Gastroesophageal sphincter (tissue), 4 donors: ENCODE measurements around the gene MUC20. TPM values are rescaled to one million over a fixed set of nuclear protein-coding genes. Genes with fewer than 3 reads are reported as not detected.
"Not testable (repeated sequence)": the region's sequence is repeated elsewhere in the genome, so short reads cannot be mapped to it uniquely, and the experiment has no call there.

Source experiments
- ATAC-seq: fragments of 150-250 bp; one replicate; pipeline ENCODE4 v1.9.1; 2016; ENCODE audit warnings: mild to moderate bottlenecking, moderate library complexity
- H3K27ac ChIP-seq, 4 donors: fragments of 200-600 bp; sonication (generic) in 3 of 4; 1 replicate in 3 of 4; 2 replicates in 1 of 4; pipeline ENCODE4 v1.5.1; 2016 to 2019
- H3K27me3 ChIP-seq: fragments of 200-600 bp; sonication (generic); one replicate; pipeline ENCODE4 v1.5.1; 2019
- H3K36me3 ChIP-seq, 2 donors: fragments of 200-600 bp; sonication (generic); one replicate each; pipeline ENCODE4 v1.5.1; 2019; ENCODE audit warnings: control low read depth in 1 of 2
- H3K4me1 ChIP-seq, 3 donors: fragments of 200-600 bp; sonication (generic); 1 replicate in 2 of 3; 2 replicates in 1 of 3; pipeline ENCODE4 v1.5.1; 2016 to 2019; ENCODE audit warnings: control low read depth in 2 of 3
- H3K4me3 ChIP-seq, 2 donors: fragments of 200-600 bp; sonication (generic); one replicate each; pipeline ENCODE4 v1.5.1; 2019; ENCODE audit warnings: mild to moderate bottlenecking in 1 of 2, moderate library complexity in 1 of 2
- H3K9me3 ChIP-seq, 3 donors: fragments of 200-600 bp; sonication (generic); one replicate each; pipeline ENCODE4 v1.5.1; 2017 to 2019; ENCODE audit warnings: control low read depth in 2 of 3
- EP300 ChIP-seq: sonication (generic); formaldehyde crosslinking; IDR thresholded peaks from one replicate; pipeline ENCODE4 v1.6.1; 2017; ENCODE audit warnings: antibody characterized with exemption, mild to moderate bottlenecking
- POLR2A ChIP-seq, 2 donors: fragments of 450-650 bp; IDR thresholded peaks; one replicate each; pipeline ENCODE4 v1.6.1; 2017; ENCODE audit warnings: antibody characterized with exemption in 2 of 2, mild to moderate bottlenecking in 2 of 2, moderate library complexity in 1 of 2
- POLR2AphosphoS5 ChIP-seq: sonication (generic); formaldehyde crosslinking; IDR thresholded peaks from one replicate; pipeline ENCODE4 v1.6.1; 2017; ENCODE audit warnings: antibody characterized with exemption
- WGBS, 2 donors: methylation state at CpG; one replicate each; pipeline ENCODE4 v1.1.5; 2018; ENCODE audit warnings: low coverage in 1 of 2; 5-methylcytosine and 5-hydroxymethylcytosine counted together
- total RNA-seq, 4 donors: library from RNA; depleted of rRNA; stranded (reverse); fragments of >200 nt; gene quantifications; one replicate each; pipeline ENCODE4 v1.1.0, GENCODE V29; 2016
- TF ChIP-seq, protein P1 (sequence below), 4 experiments: fragments of 200-600 bp in 2 of 4; fragments of 450-650 bp in 2 of 4; sonication (generic) in 1 of 4; IDR thresholded peaks; one replicate each; pipeline ENCODE4 v1.5.1; 2017 to 2019; ENCODE audit warnings: antibody characterized with exemption in 4 of 4, mild to moderate bottlenecking in 2 of 4, moderate library complexity in 2 of 4

MUC20 gene
- total RNA-seq, 4 donors from 2014 or later = 2.0 to 7.7 (median 4.8) TPM

DNA sequence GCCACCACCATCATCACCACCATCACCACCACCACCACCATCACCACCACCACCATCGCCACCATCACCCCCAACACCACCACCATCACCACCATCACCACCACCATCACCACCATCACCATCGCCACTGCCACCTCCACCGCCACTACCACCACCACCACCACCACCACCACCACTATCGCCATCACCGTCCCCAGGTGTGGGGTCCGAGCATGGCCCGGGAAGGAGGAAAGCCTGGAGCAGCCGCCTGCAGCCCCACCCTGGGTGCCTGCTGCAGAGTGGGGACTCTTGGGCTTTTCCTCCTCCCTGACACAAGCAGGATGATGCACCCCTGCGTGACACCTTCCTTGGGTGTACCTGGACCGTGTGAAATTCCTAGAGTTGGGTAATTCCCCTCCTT, 47.0 kb downstream of the MUC20 start:
- Histone ChIP-seq H3K27ac (no peak overlapping the region), H3K4me3 (no peak overlapping the region), H3K27me3 (peaks cover 27% of the 10 kb centered on the region), H3K4me1 (no peaks in the 10 kb centered on the region), H3K36me3 (no peaks in the 10 kb centered on the region), H3K9me3 (no peaks in the 10 kb centered on the region)
- WGBS, 2 donors = 100% methylated on average over 1 to 2 of the region's 10 CpGs
- TF ChIP-seq POLR2A (IDR thresholded peaks at IDR 0.05) (no peak), EP300 (no peak), POLR2AphosphoS5 (no peak)
- TF ChIP-seq, protein P1, sequence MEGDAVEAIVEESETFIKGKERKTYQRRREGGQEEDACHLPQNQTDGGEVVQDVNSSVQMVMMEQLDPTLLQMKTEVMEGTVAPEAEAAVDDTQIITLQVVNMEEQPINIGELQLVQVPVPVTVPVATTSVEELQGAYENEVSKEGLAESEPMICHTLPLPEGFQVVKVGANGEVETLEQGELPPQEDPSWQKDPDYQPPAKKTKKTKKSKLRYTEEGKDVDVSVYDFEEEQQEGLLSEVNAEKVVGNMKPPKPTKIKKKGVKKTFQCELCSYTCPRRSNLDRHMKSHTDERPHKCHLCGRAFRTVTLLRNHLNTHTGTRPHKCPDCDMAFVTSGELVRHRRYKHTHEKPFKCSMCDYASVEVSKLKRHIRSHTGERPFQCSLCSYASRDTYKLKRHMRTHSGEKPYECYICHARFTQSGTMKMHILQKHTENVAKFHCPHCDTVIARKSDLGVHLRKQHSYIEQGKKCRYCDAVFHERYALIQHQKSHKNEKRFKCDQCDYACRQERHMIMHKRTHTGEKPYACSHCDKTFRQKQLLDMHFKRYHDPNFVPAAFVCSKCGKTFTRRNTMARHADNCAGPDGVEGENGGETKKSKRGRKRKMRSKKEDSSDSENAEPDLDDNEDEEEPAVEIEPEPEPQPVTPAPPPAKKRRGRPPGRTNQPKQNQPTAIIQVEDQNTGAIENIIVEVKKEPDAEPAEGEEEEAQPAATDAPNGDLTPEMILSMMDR (IDR thresholded peaks at IDR 0.05) = no peak
- ATAC-seq = no peak

DNA sequence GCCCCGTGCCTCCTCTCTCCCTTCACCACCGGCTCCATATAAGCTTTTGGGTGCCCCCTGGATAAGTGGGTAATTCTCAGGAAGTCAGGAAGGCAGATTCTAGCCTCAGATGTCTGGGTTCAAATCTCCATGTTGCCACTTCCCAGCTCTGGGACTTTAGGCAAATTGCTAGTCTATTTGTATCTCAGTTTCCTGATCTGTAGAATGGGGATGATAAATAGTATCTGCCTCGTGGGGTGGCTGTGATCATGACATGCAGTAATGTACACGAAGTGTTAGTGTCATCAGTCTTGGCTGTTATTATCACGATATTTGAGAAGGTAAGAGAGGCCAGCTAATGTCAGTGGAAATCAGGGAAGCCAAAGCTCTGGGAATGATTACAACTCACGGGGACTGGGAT, 47.6 kb downstream of the MUC20 start:
- Histone ChIP-seq H3K36me3 (no peaks in the 10 kb centered on the region), H3K27ac (no peak overlapping the region), H3K4me1 (no peaks in the 10 kb centered on the region), H3K9me3 (no peaks in the 10 kb centered on the region), H3K4me3 (no peak overlapping the region), H3K27me3 (peaks cover 21% of the 10 kb centered on the region)
- TF ChIP-seq POLR2AphosphoS5 (no peak), POLR2A (IDR thresholded peaks at IDR 0.05) (no peak)
- TF ChIP-seq, protein P1 (IDR thresholded peaks at IDR 0.05) = no peak
- WGBS, 2 donors = 46 to 54% methylated on average over 2 of the region's 6 CpGs
- ATAC-seq = no peak

DNA sequence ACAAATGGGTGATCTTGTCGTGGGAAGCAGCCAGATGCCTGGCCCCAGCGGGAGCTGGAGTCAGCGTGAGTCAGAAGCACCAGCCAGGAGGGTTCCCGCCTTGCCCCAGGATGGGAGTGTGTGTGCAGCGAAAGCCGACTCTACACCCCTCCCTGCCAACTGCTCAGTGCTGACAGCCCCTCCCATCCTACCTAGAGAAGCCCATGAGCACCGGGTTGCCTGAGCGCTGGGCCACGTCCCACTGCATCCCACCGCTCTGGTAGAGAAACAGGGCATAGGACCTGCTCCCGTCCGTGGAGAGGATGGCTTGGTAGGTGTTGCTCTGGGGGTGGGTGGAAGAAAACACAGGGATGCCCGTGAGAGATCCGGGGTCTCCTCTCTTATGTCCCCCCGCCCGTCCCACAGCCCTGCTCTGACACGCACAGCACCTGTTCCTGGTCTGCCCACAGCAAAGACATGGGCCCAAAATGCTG, 48.1 kb downstream of the MUC20 start:
- no peak overlapping the region for H3K27ac ChIP-seq
- no peak overlapping the region for H3K4me3 ChIP-seq
- no peaks in the 10 kb centered on the region for H3K36me3 ChIP-seq
- no peaks in the 10 kb centered on the region for H3K4me1 ChIP-seq
- whole genome bisulfite sequencing, 2 donors = 27 to 83% methylated on average over 2 of the region's 17 CpGs
- peaks cover 16% of the 10 kb centered on the region for H3K27me3 ChIP-seq
- no peak for ATAC-seq
- TF ChIP-seq, protein P1 (IDR thresholded peaks at IDR 0.05) = no peak
- TF ChIP-seq POLR2A (IDR thresholded peaks at IDR 0.05) (no peak), POLR2AphosphoS5 (no peak), EP300 (no peak)
- no peaks in the 10 kb centered on the region for H3K9me3 ChIP-seq

GRCh38 chr3:195769551-195769950, 48.8 kb downstream of the MUC20 start:
- Histone ChIP-seq H3K4me3 (no peak overlapping the region), H3K4me1 (no peaks in the 10 kb centered on the region), H3K36me3 (no peaks in the 10 kb centered on the region), H3K27me3 (peaks cover 11% of the 10 kb centered on the region), H3K27ac (no peak overlapping the region), H3K9me3 (no peaks in the 10 kb centered on the region)
- no peak for TF ChIP-seq EP300
- TF ChIP-seq POLR2A (IDR thresholded peaks at IDR 0.05) = no peak
- TF ChIP-seq, protein P1 (IDR thresholded peaks at IDR 0.05) = no peak
- TF ChIP-seq POLR2AphosphoS5 = no peak
- WGBS, 2 donors = 92% methylated on average over 7 to 10 of the region's 10 CpGs
- ATAC-seq = no peak

DNA sequence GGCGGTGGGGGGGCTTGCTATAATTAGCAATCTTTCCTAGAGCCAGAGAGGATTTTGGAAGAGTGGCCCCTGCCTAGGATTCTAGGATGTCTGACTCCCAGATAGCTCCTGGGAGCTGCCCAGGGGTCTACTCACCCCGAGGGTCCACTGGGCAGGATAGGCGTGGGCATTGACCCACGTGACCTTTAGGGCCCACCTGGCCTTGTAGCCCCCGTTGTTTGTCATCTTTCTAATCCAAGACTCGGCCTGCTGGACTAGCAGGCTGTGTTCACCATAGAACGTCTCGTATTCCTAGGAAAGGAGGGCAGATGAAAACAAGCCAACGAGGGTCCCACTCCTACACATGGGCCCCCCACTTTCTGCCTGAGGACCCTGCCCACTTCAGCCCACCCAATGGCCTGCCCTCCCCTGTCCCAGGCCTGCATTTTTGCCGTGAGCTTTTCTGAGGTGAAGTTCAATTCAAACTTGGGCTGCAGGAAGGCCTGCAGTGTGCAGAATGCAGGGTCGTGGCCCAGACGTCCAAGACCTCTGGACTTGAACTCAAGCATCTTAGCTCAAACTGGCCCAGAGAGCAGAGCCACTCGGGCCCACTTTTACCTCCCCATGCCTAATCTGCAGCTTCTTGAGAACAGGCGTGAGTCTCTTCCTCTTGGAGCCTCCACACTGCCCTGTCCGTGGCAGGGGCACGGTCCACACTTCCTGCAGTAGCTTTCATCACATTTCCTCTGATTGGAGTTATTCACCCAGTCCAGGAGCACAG, 49.5 kb downstream of the MUC20 start:
- 87 to 95% methylated on average over 4 to 9 of the region's 16 CpGs for WGBS, 2 donors
- no peak overlapping the region for H3K4me3 ChIP-seq
- H3K4me1 ChIP-seq = no peaks in the 10 kb centered on the region
- TF ChIP-seq POLR2AphosphoS5 (no peak), EP300 (no peak), POLR2A (IDR thresholded peaks at IDR 0.05) (no peak)
- TF ChIP-seq, protein P1 (IDR thresholded peaks at IDR 0.05) = no peak
- H3K27ac ChIP-seq = no peak overlapping the region
- H3K36me3 ChIP-seq = no peaks in the 10 kb centered on the region
- no peaks in the 10 kb centered on the region for H3K9me3 ChIP-seq
- ATAC-seq = no peak
- peaks cover 4% of the 10 kb centered on the region for H3K27me3 ChIP-seq

- not testable (repeated sequence) for H3K36me3 ChIP-seq, ATAC-seq, H3K9me3 ChIP-seq, H3K27ac ChIP-seq, H3K4me1 ChIP-seq, H3K4me3 ChIP-seq, H3K27me3 ChIP-seq
- 83 to 98% methylated on average over 1 to 7 of the region's 28 CpGs for WGBS, 2 donors
Observed at GRCh38 chr3:195770841-195771645, 50.3 kb downstream of the MUC20 start.
